Measurements from ENCODE around the gene COPS7A.

The COPS7A gene

DNA sequence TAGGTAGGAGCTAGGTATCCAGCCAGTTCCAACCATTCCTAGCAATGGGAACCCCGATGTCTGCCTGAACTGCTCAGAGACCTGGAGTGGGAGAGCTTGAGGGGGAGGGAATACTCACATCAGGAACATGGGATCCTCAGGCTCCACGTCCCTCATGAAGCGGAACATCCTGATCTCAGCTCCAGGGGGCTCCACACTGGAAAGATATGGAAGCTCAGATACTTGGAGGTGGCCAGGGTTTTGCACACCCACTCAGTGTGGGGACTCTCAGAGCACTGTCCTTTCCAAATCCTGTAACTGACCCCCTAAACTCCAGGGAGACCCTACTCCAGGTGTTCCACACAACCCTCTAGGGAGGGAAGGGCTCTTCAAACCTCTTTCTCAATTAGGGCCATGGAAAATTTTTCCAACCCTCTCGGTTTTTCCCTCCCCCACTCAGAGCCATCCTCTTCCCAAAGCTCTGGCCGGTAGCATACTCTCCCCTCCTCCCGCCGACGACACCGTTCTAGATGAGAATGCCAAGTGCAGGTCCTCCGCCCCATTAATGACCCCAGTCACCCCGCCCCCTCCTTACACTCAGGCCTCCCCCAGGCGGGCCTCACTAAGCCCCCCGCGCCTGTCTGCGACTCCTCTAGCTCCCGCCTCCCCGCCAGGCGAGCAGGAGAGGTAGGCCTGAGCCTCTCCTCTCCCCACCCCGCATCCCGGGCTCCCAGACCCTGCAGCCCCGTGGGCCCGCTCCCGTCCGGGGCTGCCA lies 28.5 kb downstream of the COPS7A start:
- DNase-seq: no peak

- DNase-seq: peak; percentile 99
Observed at GRCh38 chr12:6752921-6753771, 29.3 kb downstream of the COPS7A start, which contains the start of gene MLF2. MLF2 (minus strand) TSS chr12:6753141; CDS start chr12:6752334, 807 bp downstream.

DNA sequence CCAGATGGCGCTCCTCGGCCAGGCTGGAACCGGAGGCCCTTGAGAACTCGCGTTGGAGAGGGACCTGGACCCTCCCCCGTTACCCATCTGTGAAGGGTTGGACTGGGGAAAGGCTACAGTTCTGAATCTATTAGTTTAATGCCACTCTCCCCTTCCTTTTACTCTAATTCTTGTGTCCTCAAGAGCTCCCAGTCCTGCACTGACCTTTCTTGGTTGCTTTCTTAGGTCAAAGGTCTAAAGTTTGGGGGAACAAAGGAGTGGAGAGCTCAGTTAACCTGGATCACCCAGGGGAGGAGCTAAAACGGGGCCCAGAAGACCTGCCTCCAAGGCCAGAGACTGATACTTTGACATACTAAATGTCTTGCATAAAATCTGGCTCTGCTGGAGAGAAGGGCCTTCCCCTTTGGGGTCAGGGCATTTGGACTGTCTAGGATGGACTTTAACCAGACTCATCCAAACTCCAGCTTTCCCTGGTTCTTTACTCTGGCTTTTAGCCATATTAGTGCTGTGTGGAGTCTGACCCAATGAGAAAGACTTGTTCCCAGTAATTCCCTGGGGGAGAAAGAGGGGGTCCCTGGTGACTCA lies 30.0 kb downstream of the COPS7A start:
- DNase-seq: peak in 1 of 2 donors; percentile 23

- peak; percentile 51 to 55 for DNase-seq
Observed at GRCh38 chr12:6754411-6754810, 30.6 kb downstream of the COPS7A start.

GRCh38 chr12:6757028-6757690 lies 33.3 kb downstream of the COPS7A start:
- DNase-seq: no peak

DNA sequence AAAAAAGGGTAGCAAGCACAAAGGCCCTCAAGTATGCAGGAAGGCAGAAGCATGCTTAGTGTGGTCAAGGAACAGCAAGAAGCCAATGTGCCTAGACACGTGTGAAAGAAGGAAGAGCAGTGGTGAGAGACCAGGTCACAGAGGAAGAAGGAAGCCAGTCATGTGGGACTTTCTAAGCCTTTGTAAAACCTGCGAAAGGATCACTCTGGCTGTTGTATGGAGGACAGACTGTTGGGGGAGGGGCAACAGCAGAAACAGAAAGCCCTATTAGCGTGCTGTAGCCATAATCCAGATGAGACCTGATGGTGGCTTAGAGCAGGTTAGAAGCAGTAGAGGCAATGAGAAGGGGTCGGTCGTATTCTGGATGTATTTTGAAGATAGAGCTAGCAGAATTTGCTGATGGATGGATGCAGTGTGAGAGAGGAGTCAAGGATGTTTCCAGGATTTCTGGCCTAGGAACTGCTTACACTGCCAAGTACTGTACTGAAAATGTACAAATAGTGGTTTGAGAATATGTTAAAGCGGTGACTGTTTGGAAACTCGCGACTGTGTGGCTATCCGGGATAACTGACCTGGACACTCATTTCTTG lies 34.8 kb downstream of the COPS7A start:
- no peak for DNase-seq

GRCh38 chr12:6759741-6760140 lies 35.9 kb downstream of the COPS7A start:
- no peak for DNase-seq

- no peak for DNase-seq
Observed at GRCh38 chr12:6763380-6763779, 39.5 kb downstream of the COPS7A start.

DNA sequence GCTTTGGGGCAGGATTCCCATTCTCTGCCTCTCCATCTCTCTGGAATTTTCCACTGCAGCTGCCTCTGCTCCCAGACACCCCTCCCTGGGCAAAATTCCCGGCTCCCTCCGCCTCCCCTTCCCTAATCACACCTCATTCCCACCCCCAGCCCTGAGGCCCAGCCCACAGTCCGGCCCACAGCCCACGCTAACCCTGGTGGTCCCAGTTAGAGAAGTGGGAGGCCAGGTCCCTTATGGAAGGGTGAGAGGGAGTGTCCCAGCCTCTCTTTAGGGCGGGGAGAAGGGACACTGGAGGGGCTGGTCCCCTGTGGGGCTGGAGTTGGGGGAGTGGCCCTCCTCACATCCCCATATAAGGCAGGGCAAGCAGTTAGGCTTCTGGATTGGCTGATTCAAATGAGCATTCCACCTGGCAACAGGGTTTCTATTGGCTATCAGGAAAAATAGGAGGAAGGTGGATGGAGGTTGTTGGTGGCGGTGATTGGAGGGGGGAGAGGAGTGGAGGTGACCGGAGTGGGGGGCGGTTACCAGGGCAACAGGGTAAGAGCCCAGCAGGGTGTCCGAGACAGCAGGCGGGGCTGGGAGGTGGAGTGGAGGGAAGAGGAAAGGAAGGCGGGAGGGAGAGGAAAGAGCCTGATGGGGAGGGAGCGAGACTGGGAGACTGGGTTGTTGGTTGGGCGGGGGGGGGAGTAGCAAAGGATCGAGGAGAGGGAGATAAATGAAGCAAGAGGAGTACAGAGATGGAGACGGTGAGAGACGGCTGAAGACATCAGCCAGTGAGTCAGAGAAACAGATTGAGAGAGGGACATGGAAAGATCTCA lies 40.4 kb downstream of the COPS7A start:
- DNase-seq: peak; percentile 80 to 85

GRCh38 chr12:6765048-6765633 lies 41.3 kb downstream of the COPS7A start:
- no peak for DNase-seq

GRCh38 chr12:6765634-6766581 lies 42.1 kb downstream of the COPS7A start, which contains the start of gene PTMS:
PTMS (plus strand) TSS chr12:6766363; CDS start chr12:6766706, 343 bp downstream.
- DNase-seq: peak in 1 of 2 donors; percentile 42

DNA sequence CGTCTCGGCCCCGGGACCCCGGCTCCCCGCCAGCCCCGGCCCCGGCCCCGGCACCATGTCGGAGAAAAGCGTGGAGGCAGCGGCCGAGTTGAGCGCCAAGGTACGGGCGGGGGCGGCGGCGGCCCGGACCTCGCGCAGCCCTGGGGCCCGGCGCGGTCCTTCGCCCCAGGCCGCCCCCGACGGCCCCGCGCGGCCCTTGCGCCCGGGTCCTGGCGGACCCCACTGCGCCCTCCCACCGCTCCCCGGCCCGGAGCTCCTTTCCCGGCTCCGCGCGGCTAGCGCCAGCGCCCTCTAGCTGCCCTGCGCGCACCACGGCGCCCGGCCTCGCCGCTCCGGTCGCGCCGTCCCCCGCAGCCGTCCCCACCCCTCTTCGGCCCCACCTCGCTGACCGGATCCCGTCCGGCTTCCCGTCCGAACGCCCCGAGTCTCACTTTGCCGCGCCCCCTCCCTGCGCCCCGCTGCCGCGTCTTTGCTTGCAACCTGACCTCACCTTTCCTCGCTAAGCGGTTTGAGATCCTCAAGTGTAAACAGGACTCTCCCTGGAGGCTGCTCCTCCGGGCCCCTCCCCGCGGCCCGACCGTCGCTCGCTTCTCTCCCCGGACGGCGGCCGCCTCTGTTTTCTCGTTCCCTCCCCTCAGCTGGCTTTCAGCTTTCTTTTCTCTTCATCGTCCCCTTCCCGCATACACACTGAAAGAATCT lies 43.0 kb downstream of the COPS7A start:
- DNase-seq: peak; percentile 44 to 67

- DNase-seq: no peak
Observed at GRCh38 chr12:6767353-6768319, 43.8 kb downstream of the COPS7A start.

DNA sequence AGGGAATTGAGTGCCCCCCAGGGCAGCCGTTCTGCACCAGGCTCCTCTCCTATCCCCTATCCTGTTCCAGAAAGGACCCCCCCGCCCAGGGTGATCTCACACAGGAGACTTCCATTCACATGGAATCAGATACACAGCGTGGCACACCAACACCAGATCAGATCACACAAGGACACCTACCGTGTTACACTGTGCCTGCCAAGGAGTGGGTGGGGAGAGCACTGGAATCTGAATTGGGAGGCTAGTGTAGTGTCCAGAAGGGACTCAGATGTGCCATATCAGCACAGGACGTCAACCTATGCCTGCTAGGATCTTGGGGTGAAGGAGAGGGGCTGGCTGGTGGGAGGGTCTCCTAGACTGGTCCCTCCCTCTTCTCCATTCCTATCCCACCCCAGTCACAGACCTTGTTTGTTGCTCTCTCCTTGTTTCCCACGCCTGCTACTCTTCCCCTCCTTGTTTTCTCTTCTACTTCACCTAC lies 44.6 kb downstream of the COPS7A start:
- DNase-seq: no peak

- DNase-seq: no peak
Observed at GRCh38 chr12:6768990-6769389, 45.1 kb downstream of the COPS7A start.

DNA sequence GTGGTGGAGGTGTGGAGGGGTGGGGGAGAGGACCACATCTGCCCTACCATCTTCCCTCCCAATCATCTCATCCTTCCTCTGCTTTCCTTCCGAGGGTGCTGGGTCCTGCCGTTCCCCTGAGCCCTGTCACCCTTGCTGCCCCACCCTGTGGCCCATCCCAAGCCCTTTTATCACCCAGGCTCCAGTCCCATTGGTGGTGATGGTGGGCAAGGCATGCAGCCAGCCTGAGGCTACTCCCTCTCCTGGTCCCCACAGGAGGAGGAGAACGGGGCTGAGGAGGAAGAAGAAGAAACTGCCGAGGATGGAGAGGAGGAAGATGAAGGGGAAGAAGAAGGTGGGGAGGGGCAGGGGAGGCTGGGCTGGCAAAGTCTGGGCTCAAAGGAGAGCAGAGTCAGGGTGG lies 45.8 kb downstream of the COPS7A start:
- no peak for DNase-seq

DNA sequence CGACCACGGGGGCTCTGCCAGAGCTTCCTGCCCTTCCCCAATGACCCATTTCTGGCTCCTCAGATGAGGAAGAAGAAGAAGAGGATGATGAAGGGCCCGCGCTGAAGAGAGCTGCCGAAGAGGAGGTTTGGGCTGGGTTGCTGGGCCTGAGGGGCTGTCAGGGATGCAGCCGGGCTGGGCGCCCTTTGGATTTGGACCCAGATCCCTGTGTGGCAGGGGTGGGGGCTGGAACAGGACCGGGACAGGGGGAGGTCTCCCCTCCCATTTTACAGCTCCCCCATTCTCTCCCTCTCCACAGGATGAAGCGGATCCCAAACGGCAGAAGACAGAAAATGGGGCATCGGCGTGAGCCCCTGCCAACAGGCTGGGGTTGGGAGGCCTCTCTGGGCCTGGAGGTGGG lies 46.2 kb downstream of the COPS7A start:
- no peak for DNase-seq

DNA sequence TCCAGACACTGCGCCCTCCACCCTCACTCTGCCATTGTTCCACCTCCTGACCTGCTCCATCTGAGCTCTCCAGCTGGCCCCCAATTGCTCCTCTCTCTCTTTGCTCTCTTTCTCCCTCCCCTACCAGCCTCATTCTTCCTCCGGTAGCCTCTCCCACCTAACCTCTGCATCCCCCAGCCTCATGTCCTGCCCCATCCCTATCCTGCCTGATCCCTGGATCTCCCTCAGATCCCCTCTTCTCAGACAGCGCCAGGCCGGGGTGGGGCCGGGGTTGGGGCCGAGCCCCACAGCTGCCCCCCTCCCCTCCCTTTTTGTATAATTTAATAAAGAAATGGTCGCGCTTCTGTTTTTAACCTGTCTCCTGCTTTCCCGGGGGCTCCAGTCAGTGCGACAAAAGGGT lies 46.8 kb downstream of the COPS7A start:
- DNase-seq: no peak

Data from inflammatory macrophage treated with lipopolysaccharide for 1 hour (primary cell).